ENCODE measurements around the gene ZNF45.
"Not testable (repeated sequence)": the region's sequence is repeated elsewhere in the genome, so short reads cannot be mapped to it uniquely, and the experiment has no call there.

Gene ZNF45

GRCh38 chr19:43913383-43913782 is 21.7 kb downstream of the ZNF45 start:
- no peak for DNase-seq (ENCODE audit: low spot score)

GRCh38 chr19:43910884-43911283 is 24.2 kb downstream of the ZNF45 start:
- DNase-seq (ENCODE audit: low spot score), result no peak

GRCh38 chr19:43908659-43909058 is 26.4 kb downstream of the ZNF45 start:
- no peak for DNase-seq (ENCODE audit: low spot score)

GRCh38 chr19:43906774-43907173 is 28.3 kb downstream of the ZNF45 start:
- no peak for DNase-seq (ENCODE audit: low spot score)

- no peak for DNase-seq (ENCODE audit: low spot score)
Observed at GRCh38 chr19:43905897-43906296, 29.2 kb downstream of the ZNF45 start.

- DNase-seq (ENCODE audit: low spot score), result no peak
Observed at GRCh38 chr19:43902399-43902798, 32.7 kb downstream of the ZNF45 start.

GRCh38 chr19:43901395-43902390 is 33.4 kb downstream of the ZNF45 start:
- peak; percentile 60 for DNase-seq (ENCODE audit: low spot score)

- DNase-seq (ENCODE audit: low spot score), result no peak
Observed at GRCh38 chr19:43895727-43896308, 39.3 kb downstream of the ZNF45 start.

- DNase-seq (ENCODE audit: low spot score), result no peak
Observed at GRCh38 chr19:43883864-43884263, 51.2 kb downstream of the ZNF45 start, which contains the start of gene ZNF404. ZNF404 (minus strand) TSS chr19:43883964.

- no peak for DNase-seq (ENCODE audit: low spot score)
Observed at GRCh38 chr19:43880483-43880882, 54.6 kb downstream of the ZNF45 start.

- no peak for DNase-seq (ENCODE audit: low spot score)
Observed at GRCh38 chr19:43872547-43873336, 62.3 kb downstream of the ZNF45 start.

- DNase-seq (ENCODE audit: low spot score), result not testable (repeated sequence)
Observed at GRCh38 chr19:43866923-43867322, 68.2 kb downstream of the ZNF45 start.

Measured in CD4-positive, alpha-beta T cell treated with Interleukin-15 for 4 hours (primary cell).